ENCODE results near the gene TNFAIP6.

DNA sequence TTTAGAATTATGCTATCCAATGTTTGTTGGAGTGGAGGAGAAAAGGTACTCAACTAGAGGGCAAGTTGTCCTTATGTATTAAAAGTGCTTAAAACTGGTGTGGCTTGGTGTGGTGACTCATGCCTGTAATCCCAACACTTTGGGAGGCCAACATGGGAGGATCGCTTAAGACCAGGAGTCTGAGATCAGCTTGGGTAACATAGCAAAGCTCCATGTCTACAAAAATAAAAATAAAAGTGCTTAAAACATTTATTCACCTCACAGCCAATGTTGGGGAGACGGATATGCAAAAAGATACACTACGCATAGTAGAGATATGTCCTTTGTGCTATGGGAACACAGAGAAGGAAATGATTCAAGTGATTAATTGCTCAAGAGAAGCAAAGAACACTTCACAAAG is 19.3 kb upstream of the TNFAIP6 start:
- no peak for TF ChIP-seq POLR2A (IDR thresholded peaks at IDR 0.05)
- TF ChIP-seq, protein P1, sequence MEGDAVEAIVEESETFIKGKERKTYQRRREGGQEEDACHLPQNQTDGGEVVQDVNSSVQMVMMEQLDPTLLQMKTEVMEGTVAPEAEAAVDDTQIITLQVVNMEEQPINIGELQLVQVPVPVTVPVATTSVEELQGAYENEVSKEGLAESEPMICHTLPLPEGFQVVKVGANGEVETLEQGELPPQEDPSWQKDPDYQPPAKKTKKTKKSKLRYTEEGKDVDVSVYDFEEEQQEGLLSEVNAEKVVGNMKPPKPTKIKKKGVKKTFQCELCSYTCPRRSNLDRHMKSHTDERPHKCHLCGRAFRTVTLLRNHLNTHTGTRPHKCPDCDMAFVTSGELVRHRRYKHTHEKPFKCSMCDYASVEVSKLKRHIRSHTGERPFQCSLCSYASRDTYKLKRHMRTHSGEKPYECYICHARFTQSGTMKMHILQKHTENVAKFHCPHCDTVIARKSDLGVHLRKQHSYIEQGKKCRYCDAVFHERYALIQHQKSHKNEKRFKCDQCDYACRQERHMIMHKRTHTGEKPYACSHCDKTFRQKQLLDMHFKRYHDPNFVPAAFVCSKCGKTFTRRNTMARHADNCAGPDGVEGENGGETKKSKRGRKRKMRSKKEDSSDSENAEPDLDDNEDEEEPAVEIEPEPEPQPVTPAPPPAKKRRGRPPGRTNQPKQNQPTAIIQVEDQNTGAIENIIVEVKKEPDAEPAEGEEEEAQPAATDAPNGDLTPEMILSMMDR (IDR thresholded peaks at IDR 0.05) = no peak

All from lower leg skin (tissue), 3 donors.